Fibroblast of lung (primary cell): Measurements from ENCODE around the gene ZNF579. TPM values are rescaled to one million over a fixed set of nuclear protein-coding genes. Genes with fewer than 3 reads are reported as not detected.
"Not testable (repeated sequence)": the region's sequence is repeated elsewhere in the genome, so short reads cannot be mapped to it uniquely, and the experiment has no call there.

Source experiments
- DNase-seq, 2 donors: peaks; one replicate each; pipeline versions ENCODE4 v3.0.0 to v3.0.0-alpha.2; 2010; ENCODE audit warnings: low read depth in 2 of 2
- H2AFZ ChIP-seq: 2 replicates; pipeline ENCODE4 v1.5.1; 2012; ENCODE audit warnings: low read length, control low read depth, inconsistent platforms
- H3K27ac ChIP-seq: 2 replicates; pipeline ENCODE4 v1.5.1; 2011; ENCODE audit warnings: low read length, control low read depth; ENCODE audit not compliant: insufficient read depth
- H3K27me3 ChIP-seq: 2 replicates; pipeline ENCODE4 v1.5.1; 2011; ENCODE audit warnings: mild to moderate bottlenecking, low read length; ENCODE audit not compliant: control insufficient read depth, insufficient read depth
- H3K36me3 ChIP-seq: 2 replicates; pipeline ENCODE4 v1.5.1; 2011; ENCODE audit warnings: low read length; ENCODE audit not compliant: control insufficient read depth, insufficient read depth
- H3K4me1 ChIP-seq: 2 replicates; pipeline ENCODE4 v1.5.1; 2011; ENCODE audit warnings: low read length; ENCODE audit not compliant: control insufficient read depth, insufficient read depth; ENCODE audit errors: extremely low read depth
- H3K4me2 ChIP-seq: 2 replicates; pipeline ENCODE4 v1.5.1; 2011; ENCODE audit warnings: low read length, control low read depth; ENCODE audit not compliant: insufficient read depth; ENCODE audit errors: extremely low read depth
- H3K4me3 ChIP-seq, 4 experiments: fragments of 200-600 bp in 1 of 4; sonication (generic) in 1 of 4; replicated peaks in 1 of 4; 2 replicates each; pipeline ENCODE4 v1.5.1; 2011 to 2016; ENCODE audit warnings: low read length in 4 of 4, low read depth in 3 of 4, mild to moderate bottlenecking in 3 of 4, control low read depth in 2 of 4, inconsistent platforms in 1 of 4, mixed read lengths in 1 of 4; ENCODE audit not compliant: insufficient read depth in 1 of 4; ENCODE audit errors: control extremely low read depth in 1 of 4
- H3K79me2 ChIP-seq: 2 replicates; pipeline ENCODE4 v1.5.1; 2012; ENCODE audit warnings: mild to moderate bottlenecking, low read length, inconsistent platforms; ENCODE audit not compliant: control insufficient read depth, insufficient read depth
- H3K9ac ChIP-seq: 2 replicates; pipeline ENCODE4 v1.5.1; 2011; ENCODE audit warnings: mild to moderate bottlenecking, low read length, control low read depth; ENCODE audit not compliant: insufficient read depth
- H3K9me3 ChIP-seq: 2 replicates; pipeline ENCODE4 v1.5.1; 2012; ENCODE audit warnings: low read depth, low read length; ENCODE audit not compliant: control insufficient read depth, insufficient read depth
- H4K20me1 ChIP-seq: 2 replicates; pipeline ENCODE4 v1.5.1; 2011; ENCODE audit warnings: low read length; ENCODE audit not compliant: control insufficient read depth, insufficient read depth; ENCODE audit errors: extremely low read depth
- EZH2 ChIP-seq: IDR thresholded peaks from 2 replicates; pipeline ENCODE4 v1.5.1; 2012; ENCODE audit warnings: low read length, control low read depth, mild to moderate bottlenecking; ENCODE audit errors: missing control alignments
- polyA plus RNA-seq, 2 donors: library from polyadenylated mRNA; depleted of rRNA in 1 of 2; stranded (reverse) in 1 of 2; unstranded in 1 of 2; fragments of >200 nt; gene quantifications; 2 replicates each; pipeline ENCODE4 v1.2.1, GENCODE V29; 2011 to 2012; ENCODE audit warnings: missing spikeins in 1 of 2
- total RNA-seq: library from RNA; depleted of rRNA; stranded (reverse); fragments of >200 nt; gene quantifications from 2 replicates; pipeline ENCODE4 v1.2.1, GENCODE V29; 2014
- TF ChIP-seq, protein P1 (sequence below), 2 donors: IDR thresholded peaks in 1 of 2; conservative IDR thresholded peaks in 1 of 2; 1 replicate in 1 of 2; 2 replicates in 1 of 2; pipeline ENCODE4 v1.5.1; 2011 to 2012; ENCODE audit warnings: low read length in 2 of 2, control low read depth in 1 of 2, inconsistent platforms in 1 of 2, low read depth in 1 of 2, mild to moderate bottlenecking in 1 of 2

Gene ZNF579
- total and polyA plus RNA-seq, 2 donors (not counting 1 experiment from before 2014, with no cell fraction given), result 4.2 to 5.4 TPM

DNA sequence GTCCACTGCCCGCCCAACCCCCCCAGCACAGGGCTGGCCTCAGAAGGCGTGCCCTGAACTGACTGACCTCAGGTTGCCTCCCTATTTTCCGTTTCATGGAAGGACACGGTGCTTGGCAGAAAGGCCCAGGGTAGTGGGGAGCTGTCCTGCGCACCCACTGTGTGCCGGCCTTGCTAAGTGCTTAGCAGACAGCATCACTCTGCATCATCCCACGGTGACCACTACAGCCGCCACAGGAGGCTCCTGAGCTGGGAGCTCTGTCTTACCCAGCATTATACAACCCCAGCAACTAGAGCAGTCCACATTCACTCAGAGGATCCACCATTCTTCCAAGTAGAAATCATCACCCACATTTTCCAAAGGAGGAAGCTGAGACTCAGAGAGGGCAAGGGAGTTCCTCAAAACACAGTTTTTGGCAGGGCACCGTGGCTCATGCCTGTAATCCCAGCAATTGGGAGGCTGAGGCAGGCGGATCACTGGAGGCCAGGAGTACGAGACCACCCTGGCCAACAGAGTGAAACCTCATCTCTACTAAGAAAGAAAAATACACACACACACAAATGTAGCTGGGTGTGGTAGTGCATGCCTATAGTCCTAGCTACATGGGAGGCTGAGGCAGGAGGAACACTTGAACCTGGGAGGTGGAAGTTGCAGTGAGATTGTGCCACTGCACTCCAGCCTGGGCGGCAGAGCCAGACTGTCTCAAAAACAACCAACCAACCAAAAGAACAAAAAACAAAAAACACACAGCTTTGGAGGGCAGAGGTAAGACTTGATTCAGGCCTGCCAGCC is 45.3 kb downstream of the ZNF579 start:
- Histone ChIP-seq H2AFZ (no peak overlapping the region), H3K36me3 (no peaks in the 10 kb centered on the region), H3K79me2 (no peaks in the 10 kb centered on the region), H3K27ac (no peak overlapping the region), H3K9me3 (no peaks in the 10 kb centered on the region), H3K4me2 (no peak overlapping the region), H3K9ac (no peak overlapping the region), H3K27me3 (no peaks in the 10 kb centered on the region), H4K20me1 (no peaks in the 10 kb centered on the region), H3K4me1 (no peaks in the 10 kb centered on the region), H3K4me3 (no peak overlapping the region)
- DNase-seq, result no peak
- TF ChIP-seq, protein P1, sequence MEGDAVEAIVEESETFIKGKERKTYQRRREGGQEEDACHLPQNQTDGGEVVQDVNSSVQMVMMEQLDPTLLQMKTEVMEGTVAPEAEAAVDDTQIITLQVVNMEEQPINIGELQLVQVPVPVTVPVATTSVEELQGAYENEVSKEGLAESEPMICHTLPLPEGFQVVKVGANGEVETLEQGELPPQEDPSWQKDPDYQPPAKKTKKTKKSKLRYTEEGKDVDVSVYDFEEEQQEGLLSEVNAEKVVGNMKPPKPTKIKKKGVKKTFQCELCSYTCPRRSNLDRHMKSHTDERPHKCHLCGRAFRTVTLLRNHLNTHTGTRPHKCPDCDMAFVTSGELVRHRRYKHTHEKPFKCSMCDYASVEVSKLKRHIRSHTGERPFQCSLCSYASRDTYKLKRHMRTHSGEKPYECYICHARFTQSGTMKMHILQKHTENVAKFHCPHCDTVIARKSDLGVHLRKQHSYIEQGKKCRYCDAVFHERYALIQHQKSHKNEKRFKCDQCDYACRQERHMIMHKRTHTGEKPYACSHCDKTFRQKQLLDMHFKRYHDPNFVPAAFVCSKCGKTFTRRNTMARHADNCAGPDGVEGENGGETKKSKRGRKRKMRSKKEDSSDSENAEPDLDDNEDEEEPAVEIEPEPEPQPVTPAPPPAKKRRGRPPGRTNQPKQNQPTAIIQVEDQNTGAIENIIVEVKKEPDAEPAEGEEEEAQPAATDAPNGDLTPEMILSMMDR (conservative IDR thresholded peaks at IDR 0.05 in 1 of 2, IDR thresholded peaks at IDR 0.05 in 1 of 2; ENCODE audit: low read depth in 1 of 2, low read length in 2 of 2), result no peak
- no peak for TF ChIP-seq EZH2

- H3K4me2 ChIP-seq, DNase-seq, H3K4me3 ChIP-seq: not testable (repeated sequence)
These were observed 46.4 kb downstream of the ZNF579 start for GRCh38 chr19:55534280-55534679.

GRCh38 chr19:55530996-55531395 is 49.7 kb downstream of the ZNF579 start:
- H3K27me3 ChIP-seq, result no peaks in the 10 kb centered on the region
- no peak overlapping the region for H3K27ac ChIP-seq
- DNase-seq, result no peak
- no peaks in the 10 kb centered on the region for H3K79me2 ChIP-seq
- H4K20me1 ChIP-seq, result no peaks in the 10 kb centered on the region
- no peaks in the 10 kb centered on the region for H3K36me3 ChIP-seq
- no peak for TF ChIP-seq EZH2
- TF ChIP-seq, protein P1 (conservative IDR thresholded peaks at IDR 0.05 in 1 of 2, IDR thresholded peaks at IDR 0.05 in 1 of 2; ENCODE audit: low read depth in 1 of 2, low read length in 2 of 2), result no peak
- H3K4me3 ChIP-seq, result no peak overlapping the region
- no peak overlapping the region for H3K4me2 ChIP-seq
- H2AFZ ChIP-seq, result no peak overlapping the region
- H3K9me3 ChIP-seq, result no peaks in the 10 kb centered on the region
- H3K9ac ChIP-seq, result no peak overlapping the region
- H3K4me1 ChIP-seq, result peaks cover 3% of the 10 kb centered on the region

More at GRCh38 chr19:55534280-55534679, 46.4 kb downstream of the ZNF579 start:
- not testable (repeated sequence) for H3K79me2 ChIP-seq, H3K9me3 ChIP-seq, H2AFZ ChIP-seq, H3K9ac ChIP-seq, H3K27me3 ChIP-seq, H3K27ac ChIP-seq, H3K36me3 ChIP-seq, H3K4me1 ChIP-seq, H4K20me1 ChIP-seq
